ENCODE data around the gene TFPI.
"Not testable (repeated sequence)": the region's sequence is repeated elsewhere in the genome, so short reads cannot be mapped to it uniquely, and the experiment has no call there.

TFPI gene

GRCh38 chr2:187511356-187512315, 42.6 kb downstream of the TFPI start:
- H3K4me1 ChIP-seq (ENCODE audit: low read depth, poor library complexity, severe bottlenecking), result no peaks in the 10 kb centered on the region
- no peaks in the 10 kb centered on the region for H3K36me3 ChIP-seq (ENCODE audit: insufficient read depth)
- no peak for TF ChIP-seq CTCF (conservative IDR thresholded peaks at IDR 0.05; ENCODE audit: low read depth, low read length)
- H3K9ac ChIP-seq, result no peak overlapping the region
- no peak overlapping the region for H3K4me3 ChIP-seq (IDR thresholded peaks at IDR 0.05; ENCODE audit: insufficient read depth, low read depth, low read length)
- H4K20me1 ChIP-seq (ENCODE audit: insufficient read depth), result no peaks in the 10 kb centered on the region
- H3K79me2 ChIP-seq (ENCODE audit: insufficient read depth, low read depth), result no peaks in the 10 kb centered on the region
- no peak overlapping the region for H3K4me2 ChIP-seq
- no peaks in the 10 kb centered on the region for H3K27me3 ChIP-seq (ENCODE audit: insufficient read depth, low read depth)
- H3K27ac ChIP-seq, result no peak overlapping the region
- H2AFZ ChIP-seq (ENCODE audit: low read depth), result no peak overlapping the region

- not testable (repeated sequence) for H3K27me3 ChIP-seq (ENCODE audit: insufficient read depth, low read depth); H3K4me2 ChIP-seq; H3K4me3 ChIP-seq (IDR thresholded peaks at IDR 0.05; ENCODE audit: insufficient read depth, low read depth, low read length); H3K27ac ChIP-seq; H3K9ac ChIP-seq; H4K20me1 ChIP-seq (ENCODE audit: insufficient read depth); H3K79me2 ChIP-seq (ENCODE audit: insufficient read depth, low read depth); H3K36me3 ChIP-seq (ENCODE audit: insufficient read depth); H2AFZ ChIP-seq (ENCODE audit: low read depth); H3K4me1 ChIP-seq (ENCODE audit: low read depth, poor library complexity, severe bottlenecking)
These were observed 43.5 kb downstream of the TFPI start for GRCh38 chr2:187510419-187511355.

- Histone ChIP-seq H3K9ac (no peak overlapping the region), H3K4me3 (IDR thresholded peaks at IDR 0.05; ENCODE audit: insufficient read depth, low read depth, low read length) (no peak overlapping the region), H3K27me3 (ENCODE audit: insufficient read depth, low read depth) (no peaks in the 10 kb centered on the region), H3K79me2 (ENCODE audit: insufficient read depth, low read depth) (no peaks in the 10 kb centered on the region), H3K4me1 (ENCODE audit: low read depth, poor library complexity, severe bottlenecking) (no peaks in the 10 kb centered on the region), H4K20me1 (ENCODE audit: insufficient read depth) (no peaks in the 10 kb centered on the region), H3K36me3 (ENCODE audit: insufficient read depth) (no peaks in the 10 kb centered on the region), H3K4me2 (no peak overlapping the region), H2AFZ (ENCODE audit: low read depth) (no peak overlapping the region), H3K27ac (no peak overlapping the region)
- no peak for TF ChIP-seq CTCF (conservative IDR thresholded peaks at IDR 0.05; ENCODE audit: low read depth, low read length)
These were observed 44.4 kb downstream of the TFPI start for GRCh38 chr2:187509667-187510417.

GRCh38 chr2:187506416-187506815, 47.8 kb downstream of the TFPI start:
- Histone ChIP-seq H3K36me3 (ENCODE audit: insufficient read depth) (no peaks in the 10 kb centered on the region), H3K4me2 (no peak overlapping the region), H4K20me1 (ENCODE audit: insufficient read depth) (no peaks in the 10 kb centered on the region), H3K9ac (no peak overlapping the region), H3K27ac (no peak overlapping the region), H3K79me2 (ENCODE audit: insufficient read depth, low read depth) (no peaks in the 10 kb centered on the region), H3K4me3 (IDR thresholded peaks at IDR 0.05; ENCODE audit: insufficient read depth, low read depth, low read length) (no peak overlapping the region), H3K27me3 (ENCODE audit: insufficient read depth, low read depth) (no peaks in the 10 kb centered on the region), H2AFZ (ENCODE audit: low read depth) (no peak overlapping the region), H3K4me1 (ENCODE audit: low read depth, poor library complexity, severe bottlenecking) (no peaks in the 10 kb centered on the region)
- TF ChIP-seq CTCF (conservative IDR thresholded peaks at IDR 0.05; ENCODE audit: low read depth, low read length), result no peak
